Left ventricle myocardium inferior (tissue), 1 donor: ENCODE results near the gene BCDIN3D. TPM values are rescaled to one million over a fixed set of nuclear protein-coding genes. Genes with fewer than 3 reads are reported as not detected.

Experiments
- DNase-seq: peaks from one replicate; pipeline ENCODE4 v3.0.0-alpha.2; 2020
- H3K27ac ChIP-seq: fragments of 200-600 bp; replicated peaks from 2 replicates; pipeline ENCODE4 v1.8.0; 2021
- H3K27me3 ChIP-seq: fragments of 200-600 bp; 2 replicates; pipeline ENCODE4 v1.8.0; 2021; ENCODE audit warnings: low read depth
- H3K36me3 ChIP-seq: fragments of 200-600 bp; 2 replicates; pipeline ENCODE4 v1.8.0; 2021
- H3K4me1 ChIP-seq: fragments of 200-600 bp; 2 replicates; pipeline ENCODE4 v1.8.0; 2021
- H3K4me3 ChIP-seq: fragments of 200-600 bp; 2 replicates; pipeline ENCODE4 v1.8.0; 2021; ENCODE audit warnings: mild to moderate bottlenecking, moderate library complexity
- H3K9me3 ChIP-seq: fragments of 200-600 bp; replicated peaks from 2 replicates; pipeline ENCODE4 v1.8.0; 2021
- CTCF ChIP-seq: fragments of 200-600 bp; IDR thresholded peaks from 2 replicates; pipeline ENCODE4 v1.8.0; 2021; ENCODE audit warnings: antibody characterized with exemption, mild to moderate bottlenecking, borderline replicate concordance
- intact Hi-C: fragments of 100-400 bp; cut with micrococcal nuclease; formaldehyde crosslinking; loops from one replicate; pipeline ENCODE4 v1.11.0; 2022
- total RNA-seq: library from RNA; stranded (reverse); fragmentation: NEBNext Ultra II Directional; extraction: Animal tissue kit (Norgen Biotek cat#: 25700); gene quantifications from one replicate; pipeline ENCODE4 v1.2.1, GENCODE V29; 2021
- donor health status: DM: no; HTN: yes; CAD: no; lungs with severe emphysema.

The BCDIN3D gene
- total RNA-seq, 1 donor from 2014 or later, result 2.9 TPM

DNA sequence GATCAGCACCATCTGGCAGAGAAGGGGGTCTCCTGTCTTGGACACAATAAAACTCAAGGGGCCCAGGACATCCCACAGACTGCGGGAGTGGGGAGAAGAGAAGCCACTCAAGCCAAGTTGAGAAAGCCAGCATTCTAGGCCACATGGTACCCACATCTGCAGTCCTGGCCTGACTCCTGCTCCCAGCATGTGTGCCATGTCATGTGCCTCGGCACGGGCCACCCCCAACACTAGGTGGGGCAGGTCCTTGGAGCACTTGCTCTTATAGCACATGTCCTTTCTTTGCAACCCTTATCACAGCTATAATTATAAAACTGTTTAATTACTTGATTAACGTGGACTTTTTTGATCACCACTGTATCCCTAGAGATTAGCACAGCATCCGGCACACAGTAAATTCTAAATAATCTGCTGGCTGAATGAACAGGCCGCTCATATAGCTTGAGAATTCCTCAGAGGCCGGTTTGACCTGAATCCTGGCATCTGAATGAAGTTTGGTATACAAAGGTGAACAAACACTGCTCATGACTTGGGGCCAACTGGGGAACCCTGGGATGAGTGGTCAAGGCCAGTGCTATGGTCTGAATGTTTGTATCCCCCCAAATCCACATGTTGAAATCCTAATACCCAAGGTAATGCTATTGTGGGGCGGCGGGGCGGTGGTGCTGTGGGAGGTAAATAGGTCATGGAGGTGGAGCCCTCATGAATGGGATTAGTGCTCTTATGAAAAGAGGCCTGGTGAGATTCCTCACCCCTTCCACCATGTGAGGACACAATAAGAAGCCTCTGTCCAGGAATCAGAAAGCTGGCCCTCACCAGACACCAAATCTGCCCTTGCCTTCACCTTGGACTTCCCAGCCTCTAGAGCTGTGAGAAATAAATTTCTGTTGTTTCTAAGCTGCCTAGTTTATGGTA is 21.3 kb downstream of the BCDIN3D start:
- H3K9me3 ChIP-seq, result no peaks in the 10 kb centered on the region
- TF ChIP-seq CTCF, result no peak
- H3K27ac ChIP-seq, result peak overlapping the region; percentile 98
- intact Hi-C loops, result no loop called here
- H3K4me3 ChIP-seq, result no peak overlapping the region
- peaks cover 87% of the 10 kb centered on the region for H3K4me1 ChIP-seq
- no peak for DNase-seq
- no peaks in the 10 kb centered on the region for H3K27me3 ChIP-seq
- H3K36me3 ChIP-seq, result peaks cover 11% of the 10 kb centered on the region

- intact Hi-C loops, result no loop called here
- Histone ChIP-seq H3K4me3 (no peak overlapping the region), H3K9me3 (no peaks in the 10 kb centered on the region), H3K4me1 (peaks cover 73% of the 10 kb centered on the region), H3K27me3 (no peaks in the 10 kb centered on the region), H3K36me3 (peaks cover 11% of the 10 kb centered on the region), H3K27ac (peak overlapping the region; percentile 98)
- no peak for TF ChIP-seq CTCF
- DNase-seq, result no peak
Observed at GRCh38 chr12:49819786-49820185, 23.1 kb downstream of the BCDIN3D start.

DNA sequence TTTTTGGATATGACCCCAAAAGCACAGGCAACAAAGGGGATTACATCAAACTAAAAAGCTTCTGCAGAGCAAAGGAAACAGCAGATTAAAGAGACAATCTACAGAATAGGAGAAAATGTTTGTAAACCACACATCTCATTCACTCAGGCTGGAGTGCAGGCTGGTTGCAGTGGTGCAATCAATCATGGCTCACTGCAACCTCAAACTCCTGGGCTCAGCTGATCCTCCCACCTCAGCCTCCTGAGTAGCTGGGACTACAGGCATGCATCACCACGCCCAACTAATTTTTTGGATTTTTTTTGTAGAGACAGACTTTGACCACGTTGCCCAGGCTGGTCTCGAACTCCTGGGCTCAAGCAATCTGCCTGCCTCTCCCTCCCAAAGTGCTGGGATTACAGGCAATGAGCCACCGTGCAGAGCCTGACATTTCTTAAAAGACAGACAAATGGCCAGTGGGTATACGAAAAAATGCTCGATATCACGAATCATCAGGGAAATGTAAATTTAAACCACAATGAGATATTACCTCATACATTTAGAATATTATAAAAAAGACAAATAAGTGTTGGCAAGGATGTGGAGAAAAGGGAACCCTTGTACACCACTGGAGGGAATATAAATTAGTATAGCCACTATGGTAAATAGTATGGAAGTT is 24.5 kb downstream of the BCDIN3D start:
- no peak for TF ChIP-seq CTCF
- Histone ChIP-seq H3K4me3 (no peak overlapping the region), H3K9me3 (no peaks in the 10 kb centered on the region), H3K27me3 (no peaks in the 10 kb centered on the region), H3K4me1 (peaks cover 59% of the 10 kb centered on the region), H3K27ac (no peak overlapping the region), H3K36me3 (peaks cover 11% of the 10 kb centered on the region)
- intact Hi-C loops, result no loop called here
- DNase-seq, result no peak

GRCh38 chr12:49813131-49813530 is 29.8 kb downstream of the BCDIN3D start:
- H3K4me1 ChIP-seq, result peaks cover 60% of the 10 kb centered on the region
- DNase-seq, result no peak

GRCh38 chr12:49811961-49812401 is 30.9 kb downstream of the BCDIN3D start:
- no peak overlapping the region for H3K4me3 ChIP-seq
- H3K4me1 ChIP-seq, result peaks cover 65% of the 10 kb centered on the region
- peak overlapping the region; percentile 91 for H3K27ac ChIP-seq
- no peaks in the 10 kb centered on the region for H3K9me3 ChIP-seq
- H3K27me3 ChIP-seq, result no peaks in the 10 kb centered on the region
- no peak for TF ChIP-seq CTCF
- DNase-seq, result no peak
- intact Hi-C loops, result no loop called here
- H3K36me3 ChIP-seq, result no peaks in the 10 kb centered on the region

More at GRCh38 chr12:49813131-49813530, 29.8 kb downstream of the BCDIN3D start:
- intact Hi-C loops, result no loop called here
- H3K27ac ChIP-seq, result no peak overlapping the region
- no peaks in the 10 kb centered on the region for H3K27me3 ChIP-seq
- no peak for TF ChIP-seq CTCF
- H3K36me3 ChIP-seq, result no peaks in the 10 kb centered on the region
- H3K4me3 ChIP-seq, result no peak overlapping the region
- no peaks in the 10 kb centered on the region for H3K9me3 ChIP-seq
